ENCODE results near the gene MCIDAS.

MCIDAS gene

GRCh38 chr5:55226934-55227663 lies at the start of gene MCIDAS:
MCIDAS (minus strand) TSS chr5:55227315; CDS start chr5:55227138, 177 bp downstream.
- DNase-seq (ENCODE audit: low read depth) = no peak

GRCh38 chr5:55276771-55277170 lies 49.7 kb upstream of the MCIDAS start:
- peak; percentile 14 for DNase-seq (ENCODE audit: low read depth)

- DNase-seq (ENCODE audit: low read depth) = no peak
Measured at GRCh38 chr5:55258339-55258738, 31.2 kb upstream of the MCIDAS start.

GRCh38 chr5:55254802-55255201 lies 27.7 kb upstream of the MCIDAS start:
- no peak for DNase-seq (ENCODE audit: low read depth)

- no peak for DNase-seq (ENCODE audit: low read depth)
Measured at GRCh38 chr5:55250064-55250463, 22.9 kb upstream of the MCIDAS start.

GRCh38 chr5:55241746-55242145 lies 14.6 kb upstream of the MCIDAS start:
- DNase-seq (ENCODE audit: low read depth) = no peak

- DNase-seq (ENCODE audit: low read depth) = no peak
Measured at GRCh38 chr5:55236800-55237199, 9.7 kb upstream of the MCIDAS start.

- DNase-seq (ENCODE audit: low read depth) = no peak
Measured at GRCh38 chr5:55234121-55234700, 7.1 kb upstream of the MCIDAS start.

GRCh38 chr5:55232985-55233928 lies 6.1 kb upstream of the MCIDAS start, which contains the start of gene CCNO:
CCNO (minus strand) TSS chr5:55233608; CDS start chr5:55233523, 85 bp downstream.
- peak; percentile 40 for DNase-seq (ENCODE audit: low read depth)

- no peak for DNase-seq (ENCODE audit: low read depth)
Measured at GRCh38 chr5:55232271-55232984, 5.3 kb upstream of the MCIDAS start.

- DNase-seq (ENCODE audit: low read depth) = no peak
Measured at GRCh38 chr5:55231919-55232270, 4.8 kb upstream of the MCIDAS start.

GRCh38 chr5:55231029-55231918 lies 4.2 kb upstream of the MCIDAS start:
- no peak for DNase-seq (ENCODE audit: low read depth)

- no peak for DNase-seq (ENCODE audit: low read depth)
Measured at GRCh38 chr5:55230086-55230629, 3.0 kb upstream of the MCIDAS start.

GRCh38 chr5:55227664-55228430 lies 732 bp upstream of the MCIDAS start:
- DNase-seq (ENCODE audit: low read depth) = no peak

GRCh38 chr5:55226027-55226933 lies 835 bp downstream of the MCIDAS start:
- no peak for DNase-seq (ENCODE audit: low read depth)

- no peak for DNase-seq (ENCODE audit: low read depth)
Measured at GRCh38 chr5:55225346-55225745, 1.8 kb downstream of the MCIDAS start.

- no peak for DNase-seq (ENCODE audit: low read depth)
Measured at GRCh38 chr5:55223812-55224240, 3.3 kb downstream of the MCIDAS start.

- DNase-seq (ENCODE audit: low read depth) = no peak
Measured at GRCh38 chr5:55222985-55223811, 3.9 kb downstream of the MCIDAS start.
